PC-9 (cell line): Measurements from ENCODE around the gene VPS33B. TPM values are rescaled to one million over a fixed set of nuclear protein-coding genes. Genes with fewer than 3 reads are reported as not detected.

Experiments
- BruUV-seq: library from RNA; stranded (reverse); fragments of 400-500 nt; replicated peaks from 2 replicates; lab custom pipeline; 2021; lab: Mats Ljungman, UMichigan
- CTCF ChIA-PET: fragments of 300-600 bp; sonication (Branson Sonifier 250); formaldehyde crosslinking; loops from one replicate; lab custom pipeline; 2022; ENCODE audit warnings: antibody characterized with exemption; lab: Charles Lee
- POLR2A ChIA-PET: fragments of 300-600 bp; sonication (Branson Sonifier 250); formaldehyde crosslinking; loops from one replicate; lab custom pipeline; 2022; ENCODE audit warnings: antibody characterized with exemption; ENCODE audit not compliant: unreplicated experiment; lab: Charles Lee
- DNase-seq, 2 experiments: peaks; one replicate each; pipeline versions ENCODE4 v3.0.0 to v3.0.0-alpha.2; 2015 to 2022; ENCODE audit warnings: mixed read lengths in 1 of 2
- H2AFZ ChIP-seq: fragments of 200-600 bp; sonication (generic); 2 replicates; pipeline ENCODE4 v1.8.1; 2017; ENCODE audit warnings: antibody characterized with exemption
- H3F3A ChIP-seq: fragments of 200-600 bp; sonication (generic); 2 replicates; pipeline ENCODE4 v1.8.1; 2017; ENCODE audit warnings: antibody characterized with exemption, mild to moderate bottlenecking, low read depth; ENCODE audit not compliant: insufficient read depth
- H3K27ac ChIP-seq: fragments of 200-600 bp; sonication (generic); 2 replicates; pipeline ENCODE4 v1.6.1; 2016; ENCODE audit warnings: mixed run types
- H3K27me3 ChIP-seq: fragments of 200-600 bp; sonication (generic); 2 replicates; pipeline ENCODE4 v1.6.1; 2016; ENCODE audit warnings: low read depth, mixed run types; ENCODE audit not compliant: insufficient read depth
- H3K36me3 ChIP-seq: fragments of 200-600 bp; sonication (generic); 2 replicates; pipeline ENCODE4 v1.6.1; 2016; ENCODE audit warnings: low read depth, mixed run types
- H3K4me1 ChIP-seq: fragments of 200-600 bp; sonication (generic); replicated peaks from 2 replicates; pipeline ENCODE4 v1.6.1; 2016; ENCODE audit warnings: mixed run types; ENCODE audit not compliant: insufficient read depth
- H3K4me2 ChIP-seq: fragments of 200-600 bp; sonication (generic); 2 replicates; pipeline ENCODE4 v1.6.1; 2017; ENCODE audit warnings: mixed run types
- H3K4me3 ChIP-seq: fragments of 200-600 bp; sonication (generic); 2 replicates; pipeline ENCODE4 v1.6.1; 2016; ENCODE audit warnings: mixed run types
- H3K79me2 ChIP-seq: fragments of 200-600 bp; sonication (generic); 2 replicates; pipeline ENCODE4 v1.6.1; 2017; ENCODE audit warnings: low read depth, mixed run types
- H3K9me2 ChIP-seq: fragments of 200-600 bp; sonication (generic); 2 replicates; pipeline ENCODE4 v1.8.1; 2017; ENCODE audit warnings: mild to moderate bottlenecking; ENCODE audit not compliant: insufficient read depth
- H3K9me3 ChIP-seq: fragments of 200-600 bp; sonication (generic); 2 replicates; pipeline ENCODE4 v1.8.1; 2016; ENCODE audit warnings: low read depth; ENCODE audit not compliant: insufficient read depth
- H4K20me1 ChIP-seq: fragments of 200-600 bp; sonication (generic); 2 replicates; pipeline ENCODE4 v1.8.1; 2017; ENCODE audit not compliant: insufficient read depth
- CTCF ChIP-seq: fragments of 200-600 bp; sonication (generic); conservative IDR thresholded peaks from 2 replicates; pipeline ENCODE4 v1.6.1; 2017; ENCODE audit warnings: mixed run types, antibody characterized with exemption, mild to moderate bottlenecking, moderate library complexity
- EZH2 ChIP-seq: fragments of 200-600 bp; sonication (generic); IDR thresholded peaks from 2 replicates; pipeline ENCODE4 v1.8.0; 2017; ENCODE audit warnings: antibody characterized with exemption, low read depth
- intact Hi-C: fragments of 100-400 bp; cut with micrococcal nuclease; formaldehyde crosslinking; loops from one replicate; pipeline ENCODE4 v1.10.0; 2022; ENCODE audit not compliant: unreplicated experiment
- total RNA-seq: library from RNA; stranded (reverse); gene quantifications from 2 replicates; pipeline ENCODE4 v1.2.3, GENCODE V29; 2021

The VPS33B gene
- total RNA-seq, 1 experiment from 2014 or later: 13.6 TPM

DNA sequence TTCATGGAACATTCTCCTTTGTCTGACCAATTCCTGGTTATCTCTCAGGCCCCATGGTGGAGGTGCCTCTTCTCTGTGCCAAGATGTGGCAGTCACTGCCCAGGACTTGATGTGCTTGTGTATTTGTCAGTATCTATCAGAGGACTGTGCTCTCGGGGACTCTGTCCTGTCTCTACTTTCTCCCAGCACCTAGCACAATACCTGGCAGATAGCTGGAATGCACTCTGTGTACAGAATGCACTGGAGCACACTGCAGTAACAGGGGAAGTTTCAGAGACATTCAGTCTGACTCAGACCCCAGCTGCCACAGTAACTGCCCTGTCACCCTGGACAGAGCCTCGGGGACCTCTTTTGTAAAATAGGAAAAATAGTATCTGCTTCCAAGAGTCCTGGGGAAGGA, 43.1 kb upstream of the VPS33B start:
- TF ChIP-seq CTCF (no peak), EZH2 (no peak)
- Histone ChIP-seq H3K27me3 (peaks cover 22% of the 10 kb centered on the region), H3K9me3 (no peaks in the 10 kb centered on the region; the same call in 1 of the 2 replicates), H3K4me2 (no peak overlapping the region), H3K4me1 (0 out of 2 replicates have a peak, but pooled peaks cover 4% of the 10 kb centered on the region), H3K79me2 (no peaks in the 10 kb centered on the region), H3K27ac (no peak overlapping the region), H3K4me3 (no peak overlapping the region), H2AFZ (no peak overlapping the region), H3K9me2 (no peaks in the 10 kb centered on the region), H4K20me1 (no peaks in the 10 kb centered on the region), H3K36me3 (no peaks in the 10 kb centered on the region), H3F3A (no peaks in the 10 kb centered on the region)
- CTCF ChIA-PET: no interaction called here
- BruUV-seq: no TSS peak
- no peak for DNase-seq
- intact Hi-C loops: no loop called here
- POLR2A ChIA-PET: no interaction called here

- CTCF ChIA-PET: no interaction called here
- no TSS peak for BruUV-seq
- Histone ChIP-seq H3K27ac (no peak overlapping the region), H3K9me3 (no peaks in the 10 kb centered on the region), H2AFZ (0 out of 2 replicates have a peak overlapping the region, but pooled peaks have one; percentile 43), H3K79me2 (no peaks in the 10 kb centered on the region), H3K4me2 (no peak overlapping the region), H3K4me1 (0 out of 2 replicates have a peak, but pooled peaks cover 2% of the 10 kb centered on the region), H3K27me3 (peaks cover 33% of the 10 kb centered on the region), H3K36me3 (no peaks in the 10 kb centered on the region), H4K20me1 (no peaks in the 10 kb centered on the region), H3K9me2 (no peaks in the 10 kb centered on the region), H3K4me3 (no peak overlapping the region), H3F3A (no peaks in the 10 kb centered on the region)
- POLR2A ChIA-PET: no interaction called here
- TF ChIP-seq CTCF: no peak
- TF ChIP-seq EZH2: no peak
- intact Hi-C loops: no loop called here
- no peak for DNase-seq
Observed at GRCh38 chr15:91061997-91062396, 39.6 kb upstream of the VPS33B start.

GRCh38 chr15:91061230-91061629, 38.8 kb upstream of the VPS33B start:
- Histone ChIP-seq H3K9me3 (no peaks in the 10 kb centered on the region), H3F3A (no peaks in the 10 kb centered on the region), H3K36me3 (no peaks in the 10 kb centered on the region), H3K4me1 (no peaks in the 10 kb centered on the region), H4K20me1 (no peaks in the 10 kb centered on the region), H3K79me2 (no peaks in the 10 kb centered on the region), H3K27me3 (peaks cover 39% of the 10 kb centered on the region), H3K4me2 (no peak overlapping the region), H3K4me3 (no peak overlapping the region), H3K9me2 (no peaks in the 10 kb centered on the region), H2AFZ (no peak overlapping the region), H3K27ac (no peak overlapping the region)
- intact Hi-C loops: no loop called here
- TF ChIP-seq EZH2: no peak
- TF ChIP-seq CTCF: no peak
- POLR2A ChIA-PET: interaction anchor here (0.6 kb wide), 1 partner anchor 134 kb away, joined by 11 read pairs; no protein-coding TSS in a partner anchor
- BruUV-seq: no TSS peak
- CTCF ChIA-PET: no interaction called here
- no peak for DNase-seq
